Neural cell (in vitro differentiated cells): Measurements from ENCODE around the gene AP2A2.

Experiments used
- EZH2 ChIP-seq: fragments of 200-600, 300-800 bp; shearing (Covaris generic), sonication (generic); IDR thresholded peaks from 2 replicates; pipeline ENCODE4 v1.6.1; 2014; ENCODE audit warnings: antibody characterized with exemption, low read length, borderline replicate concordance, mild to moderate bottlenecking; ENCODE audit not compliant: insufficient read depth, poor library complexity, severe bottlenecking
- POLR2AphosphoS5 ChIP-seq: IDR thresholded peaks from 2 replicates; pipeline ENCODE4 v1.6.1; 2012

GRCh38 chr11:1041936-1042608, 116.4 kb downstream of the AP2A2 start:
- TF ChIP-seq EZH2 = no peak
- TF ChIP-seq POLR2AphosphoS5 = no peak
